RKO (cell line): Measurements from ENCODE around the gene MCL1.
"Not testable (repeated sequence)": the region's sequence is repeated elsewhere in the genome, so short reads cannot be mapped to it uniquely, and the experiment has no call there.

Source experiments
- DNase-seq: peaks from one replicate; pipeline ENCODE4 v3.0.0-alpha.2; 2016; ENCODE audit warnings: low spot score

MCL1 gene

GRCh38 chr1:150602372-150602771, 23.0 kb upstream of the MCL1 start:
- DNase-seq: not testable (repeated sequence)

- no peak for DNase-seq
Measured at GRCh38 chr1:150601540-150601939, 22.1 kb upstream of the MCL1 start.

- DNase-seq: not testable (repeated sequence)
Measured at GRCh38 chr1:150598346-150598745, 18.9 kb upstream of the MCL1 start.

- DNase-seq: no peak
Measured at GRCh38 chr1:150596976-150597375, 17.6 kb upstream of the MCL1 start.

- DNase-seq: peak; percentile 40
Measured at GRCh38 chr1:150596095-150596892, 16.9 kb upstream of the MCL1 start.

GRCh38 chr1:150582371-150582770, 3.0 kb upstream of the MCL1 start:
- no peak for DNase-seq

- not testable (repeated sequence) for DNase-seq
Measured at GRCh38 chr1:150581962-150582361, 2.6 kb upstream of the MCL1 start.

GRCh38 chr1:150581437-150581836, 2.0 kb upstream of the MCL1 start:
- not testable (repeated sequence) for DNase-seq

GRCh38 chr1:150580966-150581365, 1.6 kb upstream of the MCL1 start:
- DNase-seq: not testable (repeated sequence)

- DNase-seq: no peak
Measured at GRCh38 chr1:150579945-150580642, 684 bp upstream of the MCL1 start.

- DNase-seq: peak; percentile 94
Measured at GRCh38 chr1:150578272-150579109, 919 bp downstream of the MCL1 start.

- DNase-seq: peak; percentile 63
Measured at GRCh38 chr1:150577557-150578271, 1.7 kb downstream of the MCL1 start.

GRCh38 chr1:150576794-150577556, 2.4 kb downstream of the MCL1 start:
- peak; percentile 58 for DNase-seq

- DNase-seq: no peak
Measured at GRCh38 chr1:150576367-150576711, 3.1 kb downstream of the MCL1 start.

GRCh38 chr1:150575518-150576366, 3.7 kb downstream of the MCL1 start:
- no peak for DNase-seq

GRCh38 chr1:150575072-150575489, 4.3 kb downstream of the MCL1 start:
- DNase-seq: peak; percentile 72

GRCh38 chr1:150574260-150575071, 4.9 kb downstream of the MCL1 start:
- peak; percentile 75 for DNase-seq

- DNase-seq: peak; percentile 74
Measured at GRCh38 chr1:150573648-150574071, 5.8 kb downstream of the MCL1 start.
